ENCODE measurements around the gene NIPSNAP2. TPM values are rescaled to one million over a fixed set of nuclear protein-coding genes. Genes with fewer than 3 reads are reported as not detected.

Gene NIPSNAP2
- total and polyA plus RNA-seq, 2 of the 13 experiments (the other 11 are each of a cell fraction or from before 2014, with no cell fraction given): 40.3 to 61.5 TPM

DNA sequence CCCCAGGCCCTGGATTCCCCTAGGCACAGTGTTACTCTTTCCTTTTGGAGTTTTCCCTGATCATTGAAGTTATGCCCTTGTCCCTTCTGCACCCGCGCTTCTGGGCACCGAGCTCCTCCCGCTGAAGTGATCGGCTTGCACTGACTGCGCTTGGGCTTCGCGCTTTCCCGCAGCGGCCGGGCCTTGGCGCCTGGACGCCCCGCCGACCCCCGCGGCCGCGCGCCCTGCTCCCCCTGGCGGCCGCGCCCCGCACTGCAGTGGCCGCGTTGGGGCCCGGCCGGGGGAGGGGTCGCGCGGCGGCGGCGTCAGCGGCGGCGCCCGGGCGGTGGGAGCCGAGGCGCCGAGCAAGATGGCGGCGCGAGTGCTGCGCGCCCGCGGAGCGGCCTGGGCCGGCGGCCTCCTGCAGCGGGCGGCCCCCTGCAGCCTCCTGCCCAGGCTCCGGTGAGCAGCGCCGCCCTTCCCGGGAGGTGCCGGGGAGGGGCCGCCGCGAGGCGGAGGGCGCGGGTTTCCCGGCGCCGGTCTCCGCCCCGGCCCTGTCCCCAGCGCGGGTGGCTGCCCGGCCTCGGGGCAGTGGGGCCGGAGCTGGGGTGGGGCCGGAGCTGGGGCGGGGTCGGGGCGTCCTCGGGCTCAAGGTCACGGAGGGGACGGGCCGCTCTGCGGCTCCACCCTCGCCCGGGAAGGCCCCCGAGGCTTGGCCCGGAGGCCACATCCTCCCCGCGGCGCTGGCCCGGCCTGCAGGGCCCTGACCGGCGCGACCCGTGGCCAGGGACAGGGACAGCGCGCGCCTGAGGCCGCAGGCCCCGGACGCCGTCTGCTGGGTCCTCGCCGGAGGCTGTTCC is at the start of gene NIPSNAP2 (continued):
- TF ChIP-seq ZNF672 (CRISPR knock-in tag; IDR thresholded peaks at IDR 0.05) (0 out of 2 replicates have a peak, but pooled peaks have one; percentile 78), TCF12 (IDR thresholded peaks at IDR 0.05) (no peak), TCF12 (CRISPR knock-in tag; IDR thresholded peaks at IDR 0.05) (0 out of 2 replicates have a peak, but pooled peaks have one; percentile 39), ZNF225 (CRISPR knock-in tag; IDR thresholded peaks at IDR 0.05) (0 out of 2 replicates have a peak, but pooled peaks have one; percentile 5), SETDB1 (CRISPR knock-in tag; IDR thresholded peaks at IDR 0.05; ENCODE audit: borderline replicate concordance) (no peak), JUND (CRISPR knock-in tag; IDR thresholded peaks at IDR 0.05) (no peak), SRSF1 (optimal IDR thresholded peaks at IDR 0.05; ENCODE audit: low read depth, low read length) (no peak), ZNF768 (CRISPR knock-in tag; IDR thresholded peaks at IDR 0.05) (peak; percentile 66; the same call in 1 of the 2 replicates), NFKBIZ (CRISPR knock-in tag; IDR thresholded peaks at IDR 0.05) (0 out of 2 replicates have a peak, but pooled peaks have one; percentile 35), GABPB1 (CRISPR knock-in tag; IDR thresholded peaks at IDR 0.05) (peak; percentile 61; the same call in 1 of the 2 replicates), HCFC1 (IDR thresholded peaks at IDR 0.05; ENCODE audit: low read depth, low read length) (no peak), POLR2G (IDR thresholded peaks at IDR 0.05; ENCODE audit: low read depth, low read length) (peak; percentile 88)
- TF ChIP-seq, protein P1, sequence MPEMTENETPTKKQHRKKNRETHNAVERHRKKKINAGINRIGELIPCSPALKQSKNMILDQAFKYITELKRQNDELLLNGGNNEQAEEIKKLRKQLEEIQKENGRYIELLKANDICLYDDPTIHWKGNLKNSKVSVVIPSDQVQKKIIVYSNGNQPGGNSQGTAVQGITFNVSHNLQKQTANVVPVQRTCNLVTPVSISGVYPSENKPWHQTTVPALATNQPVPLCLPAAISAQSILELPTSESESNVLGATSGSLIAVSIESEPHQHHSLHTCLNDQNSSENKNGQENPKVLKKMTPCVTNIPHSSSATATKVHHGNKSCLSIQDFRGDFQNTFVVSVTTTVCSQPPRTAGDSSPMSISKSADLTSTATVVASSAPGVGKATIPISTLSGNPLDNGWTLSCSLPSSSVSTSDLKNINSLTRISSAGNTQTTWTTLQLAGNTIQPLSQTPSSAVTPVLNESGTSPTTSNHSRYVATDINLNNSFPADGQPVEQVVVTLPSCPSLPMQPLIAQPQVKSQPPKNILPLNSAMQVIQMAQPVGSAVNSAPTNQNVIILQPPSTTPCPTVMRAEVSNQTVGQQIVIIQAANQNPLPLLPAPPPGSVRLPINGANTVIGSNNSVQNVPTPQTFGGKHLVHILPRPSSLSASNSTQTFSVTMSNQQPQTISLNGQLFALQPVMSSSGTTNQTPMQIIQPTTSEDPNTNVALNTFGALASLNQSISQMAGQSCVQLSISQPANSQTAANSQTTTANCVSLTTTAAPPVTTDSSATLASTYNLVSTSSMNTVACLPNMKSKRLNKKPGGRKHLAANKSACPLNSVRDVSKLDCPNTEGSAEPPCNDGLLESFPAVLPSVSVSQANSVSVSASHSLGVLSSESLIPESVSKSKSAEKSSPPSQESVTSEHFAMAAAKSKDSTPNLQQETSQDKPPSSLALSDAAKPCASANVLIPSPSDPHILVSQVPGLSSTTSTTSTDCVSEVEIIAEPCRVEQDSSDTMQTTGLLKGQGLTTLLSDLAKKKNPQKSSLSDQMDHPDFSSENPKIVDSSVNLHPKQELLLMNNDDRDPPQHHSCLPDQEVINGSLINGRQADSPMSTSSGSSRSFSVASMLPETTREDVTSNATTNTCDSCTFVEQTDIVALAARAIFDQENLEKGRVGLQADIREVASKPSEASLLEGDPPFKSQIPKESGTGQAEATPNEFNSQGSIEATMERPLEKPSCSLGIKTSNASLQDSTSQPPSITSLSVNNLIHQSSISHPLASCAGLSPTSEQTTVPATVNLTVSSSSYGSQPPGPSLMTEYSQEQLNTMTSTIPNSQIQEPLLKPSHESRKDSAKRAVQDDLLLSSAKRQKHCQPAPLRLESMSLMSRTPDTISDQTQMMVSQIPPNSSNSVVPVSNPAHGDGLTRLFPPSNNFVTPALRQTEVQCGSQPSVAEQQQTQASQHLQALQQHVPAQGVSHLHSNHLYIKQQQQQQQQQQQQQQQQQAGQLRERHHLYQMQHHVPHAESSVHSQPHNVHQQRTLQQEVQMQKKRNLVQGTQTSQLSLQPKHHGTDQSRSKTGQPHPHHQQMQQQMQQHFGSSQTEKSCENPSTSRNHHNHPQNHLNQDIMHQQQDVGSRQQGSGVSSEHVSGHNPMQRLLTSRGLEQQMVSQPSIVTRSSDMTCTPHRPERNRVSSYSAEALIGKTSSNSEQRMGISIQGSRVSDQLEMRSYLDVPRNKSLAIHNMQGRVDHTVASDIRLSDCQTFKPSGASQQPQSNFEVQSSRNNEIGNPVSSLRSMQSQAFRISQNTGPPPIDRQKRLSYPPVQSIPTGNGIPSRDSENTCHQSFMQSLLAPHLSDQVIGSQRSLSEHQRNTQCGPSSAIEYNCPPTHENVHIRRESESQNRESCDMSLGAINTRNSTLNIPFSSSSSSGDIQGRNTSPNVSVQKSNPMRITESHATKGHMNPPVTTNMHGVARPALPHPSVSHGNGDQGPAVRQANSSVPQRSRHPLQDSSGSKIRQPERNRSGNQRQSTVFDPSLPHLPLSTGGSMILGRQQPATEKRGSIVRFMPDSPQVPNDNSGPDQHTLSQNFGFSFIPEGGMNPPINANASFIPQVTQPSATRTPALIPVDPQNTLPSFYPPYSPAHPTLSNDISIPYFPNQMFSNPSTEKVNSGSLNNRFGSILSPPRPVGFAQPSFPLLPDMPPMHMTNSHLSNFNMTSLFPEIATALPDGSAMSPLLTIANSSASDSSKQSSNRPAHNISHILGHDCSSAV (CRISPR knock-in tag; IDR thresholded peaks at IDR 0.05; ENCODE audit: borderline replicate concordance): no peak
- TF ChIP-seq, protein P2, sequence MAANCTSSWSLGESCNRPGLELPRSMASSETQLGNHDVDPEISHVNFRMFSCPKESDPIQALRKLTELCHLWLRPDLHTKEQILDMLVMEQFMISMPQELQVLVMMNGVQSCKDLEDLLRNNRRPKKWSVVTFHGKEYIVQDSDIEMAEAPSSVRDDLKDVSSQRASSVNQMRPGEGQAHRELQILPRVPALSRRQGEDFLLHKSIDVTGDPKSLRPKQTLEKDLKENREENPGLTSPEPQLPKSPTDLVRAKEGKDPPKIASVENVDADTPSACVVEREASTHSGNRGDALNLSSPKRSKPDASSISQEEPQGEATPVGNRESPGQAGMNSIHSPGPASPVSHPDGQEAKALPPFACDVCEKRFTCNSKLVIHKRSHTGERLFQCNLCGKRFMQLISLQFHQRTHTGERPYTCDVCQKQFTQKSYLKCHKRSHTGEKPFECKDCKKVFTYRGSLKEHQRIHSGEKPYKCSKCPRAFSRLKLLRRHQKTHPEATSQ (CRISPR knock-in tag; IDR thresholded peaks at IDR 0.05; ENCODE audit: borderline replicate concordance): peak; percentile 63; the same call in 1 of the 2 replicates
- TF ChIP-seq, protein P3, sequence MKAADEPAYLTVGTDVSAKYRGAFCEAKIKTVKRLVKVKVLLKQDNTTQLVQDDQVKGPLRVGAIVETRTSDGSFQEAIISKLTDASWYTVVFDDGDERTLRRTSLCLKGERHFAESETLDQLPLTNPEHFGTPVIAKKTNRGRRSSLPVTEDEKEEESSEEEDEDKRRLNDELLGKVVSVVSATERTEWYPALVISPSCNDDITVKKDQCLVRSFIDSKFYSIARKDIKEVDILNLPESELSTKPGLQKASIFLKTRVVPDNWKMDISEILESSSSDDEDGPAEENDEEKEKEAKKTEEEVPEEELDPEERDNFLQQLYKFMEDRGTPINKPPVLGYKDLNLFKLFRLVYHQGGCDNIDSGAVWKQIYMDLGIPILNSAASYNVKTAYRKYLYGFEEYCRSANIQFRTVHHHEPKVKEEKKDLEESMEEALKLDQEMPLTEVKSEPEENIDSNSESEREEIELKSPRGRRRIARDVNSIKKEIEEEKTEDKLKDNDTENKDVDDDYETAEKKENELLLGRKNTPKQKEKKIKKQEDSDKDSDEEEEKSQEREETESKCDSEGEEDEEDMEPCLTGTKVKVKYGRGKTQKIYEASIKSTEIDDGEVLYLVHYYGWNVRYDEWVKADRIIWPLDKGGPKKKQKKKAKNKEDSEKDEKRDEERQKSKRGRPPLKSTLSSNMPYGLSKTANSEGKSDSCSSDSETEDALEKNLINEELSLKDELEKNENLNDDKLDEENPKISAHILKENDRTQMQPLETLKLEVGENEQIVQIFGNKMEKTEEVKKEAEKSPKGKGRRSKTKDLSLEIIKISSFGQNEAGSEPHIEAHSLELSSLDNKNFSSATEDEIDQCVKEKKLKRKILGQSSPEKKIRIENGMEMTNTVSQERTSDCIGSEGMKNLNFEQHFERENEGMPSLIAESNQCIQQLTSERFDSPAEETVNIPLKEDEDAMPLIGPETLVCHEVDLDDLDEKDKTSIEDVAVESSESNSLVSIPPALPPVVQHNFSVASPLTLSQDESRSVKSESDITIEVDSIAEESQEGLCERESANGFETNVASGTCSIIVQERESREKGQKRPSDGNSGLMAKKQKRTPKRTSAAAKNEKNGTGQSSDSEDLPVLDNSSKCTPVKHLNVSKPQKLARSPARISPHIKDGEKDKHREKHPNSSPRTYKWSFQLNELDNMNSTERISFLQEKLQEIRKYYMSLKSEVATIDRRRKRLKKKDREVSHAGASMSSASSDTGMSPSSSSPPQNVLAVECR (CRISPR knock-in tag; IDR thresholded peaks at IDR 0.05; ENCODE audit: borderline replicate concordance): peak; percentile 86
